ENCODE results near the gene GPRIN3. TPM values are rescaled to one million over a fixed set of nuclear protein-coding genes. Genes with fewer than 3 reads are reported as not detected.

The GPRIN3 gene
- total RNA-seq, 6 donors from 2014 or later = 13.6 to 28.0 (median 20.6) TPM

- no peak overlapping the region for H3K4me3 ChIP-seq
- H3K36me3 ChIP-seq = no peaks in the 10 kb centered on the region
- no peak for TF ChIP-seq CTCF (IDR thresholded peaks at IDR 0.05)
- no peak for TF ChIP-seq POLR2AphosphoS5 (IDR thresholded peaks at IDR 0.05)
- no peak for TF ChIP-seq POLR2A (IDR thresholded peaks at IDR 0.05)
- no peak for TF ChIP-seq EP300 (IDR thresholded peaks at IDR 0.05)
- 66 to 69% methylated on average over 2 of the region's 2 CpGs for WGBS, 2 donors
- H3K27me3 ChIP-seq = no peaks in the 10 kb centered on the region
- ATAC-seq (ENCODE audit: low FRiP score in 2 of 2) (no peak), DNase-seq (no peak)
- no peaks in the 10 kb centered on the region for H3K4me1 ChIP-seq
- H3K9me3 ChIP-seq = no peaks in the 10 kb centered on the region
- no peak overlapping the region for H3K27ac ChIP-seq
Measured at GRCh38 chr4:89337681-89338080, 30.1 kb upstream of the GPRIN3 start.

GRCh38 chr4:89336818-89337420 lies 29.3 kb upstream of the GPRIN3 start:
- Histone ChIP-seq H3K27me3 (no peaks in the 10 kb centered on the region), H3K36me3 (no peaks in the 10 kb centered on the region), H3K27ac (no peak overlapping the region), H3K4me3 (no peak overlapping the region), H3K4me1 (no peaks in the 10 kb centered on the region), H3K9me3 (no peaks in the 10 kb centered on the region)
- no peak for ATAC-seq (ENCODE audit: low FRiP score in 2 of 2)
- WGBS, 2 donors = 83 to 84% methylated on average over 3 to 4 of the region's 4 CpGs
- DNase-seq = no peak
- no peak for TF ChIP-seq POLR2A (IDR thresholded peaks at IDR 0.05)
- TF ChIP-seq CTCF (IDR thresholded peaks at IDR 0.05) = no peak
- TF ChIP-seq POLR2AphosphoS5 (IDR thresholded peaks at IDR 0.05) = no peak
- no peak for TF ChIP-seq EP300 (IDR thresholded peaks at IDR 0.05)

- DNase-seq (no peak), ATAC-seq (ENCODE audit: low FRiP score in 2 of 2) (no peak)
- no peak for TF ChIP-seq EP300 (IDR thresholded peaks at IDR 0.05)
- TF ChIP-seq POLR2A (IDR thresholded peaks at IDR 0.05) = no peak
- TF ChIP-seq POLR2AphosphoS5 (IDR thresholded peaks at IDR 0.05) = no peak
- no peak for TF ChIP-seq CTCF (IDR thresholded peaks at IDR 0.05)
- Histone ChIP-seq H3K27ac (no peak overlapping the region), H3K9me3 (no peaks in the 10 kb centered on the region), H3K4me1 (no peaks in the 10 kb centered on the region), H3K27me3 (no peaks in the 10 kb centered on the region), H3K36me3 (no peaks in the 10 kb centered on the region), H3K4me3 (no peak overlapping the region)
- 52 to 57% methylated on average over 4 of the region's 4 CpGs for WGBS, 2 donors
Measured at GRCh38 chr4:89334830-89335229, 27.2 kb upstream of the GPRIN3 start.

GRCh38 chr4:89334311-89334710 lies 26.7 kb upstream of the GPRIN3 start:
- TF ChIP-seq CTCF (IDR thresholded peaks at IDR 0.05) (no peak), POLR2AphosphoS5 (IDR thresholded peaks at IDR 0.05) (no peak), EP300 (IDR thresholded peaks at IDR 0.05) (no peak), POLR2A (IDR thresholded peaks at IDR 0.05) (no peak)
- no peaks in the 10 kb centered on the region for H3K27me3 ChIP-seq
- peak in 1 of 2 donors; percentile 43 for ATAC-seq (ENCODE audit: low FRiP score in 2 of 2)
- no peak overlapping the region for H3K27ac ChIP-seq
- no peaks in the 10 kb centered on the region for H3K4me1 ChIP-seq
- H3K4me3 ChIP-seq = no peak overlapping the region
- no peak for DNase-seq
- no peaks in the 10 kb centered on the region for H3K9me3 ChIP-seq
- H3K36me3 ChIP-seq = no peaks in the 10 kb centered on the region

All from upper lobe of left lung (tissue), 6 donors.